Left ventricle myocardium inferior (tissue), 1 donor: ENCODE measurements around the gene GOLGA8J. TPM values are rescaled to one million over a fixed set of nuclear protein-coding genes. Genes with fewer than 3 reads are reported as not detected.
"Not testable (repeated sequence)": the region's sequence is repeated elsewhere in the genome, so short reads cannot be mapped to it uniquely, and the experiment has no call there.

ENCODE experiments used
- DNase-seq: peaks from one replicate; pipeline ENCODE4 v3.0.0-alpha.2; 2020
- H3K27ac ChIP-seq: fragments of 200-600 bp; replicated peaks from 2 replicates; pipeline ENCODE4 v1.8.0; 2021
- H3K27me3 ChIP-seq: fragments of 200-600 bp; 2 replicates; pipeline ENCODE4 v1.8.0; 2021; ENCODE audit warnings: low read depth
- H3K36me3 ChIP-seq: fragments of 200-600 bp; 2 replicates; pipeline ENCODE4 v1.8.0; 2021
- H3K4me1 ChIP-seq: fragments of 200-600 bp; 2 replicates; pipeline ENCODE4 v1.8.0; 2021
- H3K4me3 ChIP-seq: fragments of 200-600 bp; 2 replicates; pipeline ENCODE4 v1.8.0; 2021; ENCODE audit warnings: mild to moderate bottlenecking, moderate library complexity
- H3K9me3 ChIP-seq: fragments of 200-600 bp; replicated peaks from 2 replicates; pipeline ENCODE4 v1.8.0; 2021
- intact Hi-C: fragments of 100-400 bp; cut with micrococcal nuclease; formaldehyde crosslinking; loops from one replicate; pipeline ENCODE4 v1.11.0; 2022
- total RNA-seq: library from RNA; stranded (reverse); fragmentation: NEBNext Ultra II Directional; extraction: Animal tissue kit (Norgen Biotek cat#: 25700); gene quantifications from one replicate; pipeline ENCODE4 v1.2.1, GENCODE V29; 2021
- TF ChIP-seq, protein P1 (sequence below): fragments of 200-600 bp; IDR thresholded peaks from 2 replicates; pipeline ENCODE4 v1.8.0; 2021; ENCODE audit warnings: antibody characterized with exemption, mild to moderate bottlenecking, borderline replicate concordance
- donor health status: DM: no; HTN: yes; CAD: no; lungs with severe emphysema.

The GOLGA8J gene
- total RNA-seq, 1 donor from 2014 or later, result 0.41 TPM

DNA sequence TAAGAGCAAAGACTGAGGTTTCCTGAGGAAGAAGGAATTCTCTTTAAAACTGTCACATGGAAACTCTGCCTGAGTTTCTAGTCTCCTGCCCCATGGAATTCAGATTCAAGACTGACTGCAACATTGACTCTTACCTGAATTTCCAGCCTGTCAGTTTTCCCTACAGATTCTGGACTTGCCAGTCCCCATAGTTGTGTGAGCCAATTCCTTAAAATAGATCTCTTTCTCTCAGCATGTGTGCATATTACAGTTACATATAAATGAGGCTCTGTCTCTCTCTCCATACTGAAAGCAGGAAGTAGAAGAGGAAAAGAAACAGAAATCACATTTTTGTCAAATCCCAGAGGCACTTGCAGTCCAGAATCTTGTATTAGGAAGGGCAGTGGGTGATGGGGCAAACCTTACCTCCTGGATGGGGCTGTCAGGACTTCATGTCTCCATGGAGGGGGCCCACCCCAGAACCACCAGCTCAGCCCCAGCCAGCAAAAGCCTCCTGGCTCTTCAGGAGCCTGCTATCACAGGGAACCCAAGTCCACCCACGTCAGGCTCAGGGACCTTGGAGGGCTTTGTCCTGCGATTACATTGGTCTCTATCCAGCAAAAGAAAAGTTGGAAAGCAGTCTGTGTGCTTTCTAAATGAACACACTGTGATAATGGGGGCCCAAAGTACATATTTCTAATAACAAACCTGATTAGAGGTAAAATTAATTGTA, 18.8 kb upstream of the GOLGA8J start:
- Histone ChIP-seq H3K27ac (peak overlapping the region; percentile 11), H3K4me1 (no peaks in the 10 kb centered on the region), H3K4me3 (no peak overlapping the region), H3K36me3 (no peaks in the 10 kb centered on the region), H3K9me3 (no peaks in the 10 kb centered on the region), H3K27me3 (no peaks in the 10 kb centered on the region)
- intact Hi-C loops, result loop anchor here (10.0 kb wide), 1 partner anchor 399 kb away; no protein-coding TSS in a partner anchor
- TF ChIP-seq, protein P1, sequence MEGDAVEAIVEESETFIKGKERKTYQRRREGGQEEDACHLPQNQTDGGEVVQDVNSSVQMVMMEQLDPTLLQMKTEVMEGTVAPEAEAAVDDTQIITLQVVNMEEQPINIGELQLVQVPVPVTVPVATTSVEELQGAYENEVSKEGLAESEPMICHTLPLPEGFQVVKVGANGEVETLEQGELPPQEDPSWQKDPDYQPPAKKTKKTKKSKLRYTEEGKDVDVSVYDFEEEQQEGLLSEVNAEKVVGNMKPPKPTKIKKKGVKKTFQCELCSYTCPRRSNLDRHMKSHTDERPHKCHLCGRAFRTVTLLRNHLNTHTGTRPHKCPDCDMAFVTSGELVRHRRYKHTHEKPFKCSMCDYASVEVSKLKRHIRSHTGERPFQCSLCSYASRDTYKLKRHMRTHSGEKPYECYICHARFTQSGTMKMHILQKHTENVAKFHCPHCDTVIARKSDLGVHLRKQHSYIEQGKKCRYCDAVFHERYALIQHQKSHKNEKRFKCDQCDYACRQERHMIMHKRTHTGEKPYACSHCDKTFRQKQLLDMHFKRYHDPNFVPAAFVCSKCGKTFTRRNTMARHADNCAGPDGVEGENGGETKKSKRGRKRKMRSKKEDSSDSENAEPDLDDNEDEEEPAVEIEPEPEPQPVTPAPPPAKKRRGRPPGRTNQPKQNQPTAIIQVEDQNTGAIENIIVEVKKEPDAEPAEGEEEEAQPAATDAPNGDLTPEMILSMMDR, result no peak
- DNase-seq, result no peak

DNA sequence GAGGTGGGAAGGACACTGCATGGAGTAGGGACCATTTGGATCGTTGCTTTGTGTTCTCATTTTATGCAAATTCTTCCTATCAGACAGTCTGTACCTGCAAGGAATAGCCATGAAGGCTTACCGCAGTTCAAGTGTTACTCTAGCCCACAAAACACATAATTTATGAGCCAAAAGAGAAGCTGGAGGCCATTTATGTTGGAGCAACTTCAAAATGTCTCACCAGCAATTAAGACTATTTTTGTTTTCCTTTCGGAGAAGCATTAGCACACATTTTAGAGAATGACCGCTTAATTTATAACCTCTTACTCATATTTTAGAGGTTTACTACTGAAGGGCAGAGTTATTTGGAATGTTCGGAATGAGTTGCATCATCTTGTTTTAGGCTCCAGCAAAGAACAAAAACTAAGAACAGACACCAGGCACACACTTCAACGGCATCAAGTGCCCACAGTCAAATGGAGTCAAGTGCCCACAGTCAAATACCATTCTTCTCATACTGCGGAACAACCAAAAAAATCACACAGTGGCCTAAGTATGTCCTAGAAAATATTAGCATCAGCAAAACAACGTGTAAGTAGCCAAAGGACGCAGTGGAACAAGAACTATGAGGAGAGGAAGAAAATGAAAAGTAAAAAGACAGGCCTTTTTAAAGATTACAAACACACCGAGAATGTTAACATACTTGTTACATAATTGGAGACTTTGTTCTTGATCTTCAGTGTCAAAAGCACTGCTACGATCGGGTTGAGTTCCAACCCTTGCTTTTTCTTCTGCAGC, 17.5 kb upstream of the GOLGA8J start:
- Histone ChIP-seq H3K36me3 (no peaks in the 10 kb centered on the region), H3K4me3 (no peak overlapping the region), H3K27me3 (no peaks in the 10 kb centered on the region), H3K4me1 (no peaks in the 10 kb centered on the region), H3K27ac (no peak overlapping the region), H3K9me3 (no peaks in the 10 kb centered on the region)
- no peak for DNase-seq
- intact Hi-C loops, result loop anchor here (10.0 kb wide), 1 partner anchor 400 kb away; no protein-coding TSS in a partner anchor
- TF ChIP-seq, protein P1, result no peak

DNA sequence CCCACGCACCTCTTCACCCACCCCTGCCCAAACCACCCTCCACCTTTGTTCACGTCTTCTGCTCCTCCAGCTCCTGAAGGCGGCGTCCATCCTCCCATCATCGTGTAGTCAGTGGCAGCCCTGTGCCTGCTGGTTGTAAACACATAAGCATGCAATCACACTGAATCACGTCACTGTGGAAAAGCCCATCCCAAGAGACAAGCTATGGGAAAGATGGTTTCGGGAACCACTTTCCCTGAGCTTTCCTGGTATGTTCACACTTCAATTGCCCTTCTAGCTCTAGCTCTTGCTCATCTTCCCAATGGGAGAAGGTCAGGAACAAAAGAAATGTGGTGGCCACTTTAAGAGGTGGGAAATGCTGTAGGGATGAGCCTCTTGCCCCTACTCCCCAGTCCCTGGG, 14.4 kb upstream of the GOLGA8J start:
- TF ChIP-seq, protein P1, result no peak
- Histone ChIP-seq H3K27ac (no peak overlapping the region), H3K4me3 (no peak overlapping the region), H3K27me3 (peaks cover 7% of the 10 kb centered on the region), H3K4me1 (no peaks in the 10 kb centered on the region), H3K9me3 (no peaks in the 10 kb centered on the region), H3K36me3 (no peaks in the 10 kb centered on the region)
- DNase-seq, result no peak
- intact Hi-C loops, result loop anchor here (10.0 kb wide), 1 partner anchor 404 kb away; no protein-coding TSS in a partner anchor

DNA sequence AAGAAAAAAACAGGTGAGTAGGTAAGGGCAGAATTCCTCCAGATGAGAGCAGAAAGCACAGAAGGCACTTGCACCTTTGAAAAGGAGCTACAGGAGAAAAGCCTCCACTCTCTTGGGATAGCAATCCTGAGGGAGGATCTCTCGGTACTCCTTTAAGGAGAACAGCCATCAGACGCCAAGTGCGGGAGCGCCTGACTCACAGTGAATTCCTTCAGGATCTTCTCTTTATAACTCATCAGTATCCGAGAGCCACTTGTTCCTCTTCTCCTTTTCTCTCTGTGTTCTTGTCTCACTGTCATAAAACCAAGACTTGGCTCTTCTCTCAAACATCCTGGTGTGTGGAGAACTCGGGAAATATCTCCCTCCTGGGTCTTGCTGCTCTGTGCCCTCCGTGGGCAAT, 10.1 kb upstream of the GOLGA8J start:
- H3K27ac ChIP-seq, result no peak overlapping the region
- H3K27me3 ChIP-seq, result peaks cover 7% of the 10 kb centered on the region
- intact Hi-C loops, result no loop called here
- no peak for DNase-seq
- H3K9me3 ChIP-seq, result no peaks in the 10 kb centered on the region
- no peaks in the 10 kb centered on the region for H3K36me3 ChIP-seq
- H3K4me3 ChIP-seq, result no peak overlapping the region
- no peaks in the 10 kb centered on the region for H3K4me1 ChIP-seq
- TF ChIP-seq, protein P1, result no peak

DNA sequence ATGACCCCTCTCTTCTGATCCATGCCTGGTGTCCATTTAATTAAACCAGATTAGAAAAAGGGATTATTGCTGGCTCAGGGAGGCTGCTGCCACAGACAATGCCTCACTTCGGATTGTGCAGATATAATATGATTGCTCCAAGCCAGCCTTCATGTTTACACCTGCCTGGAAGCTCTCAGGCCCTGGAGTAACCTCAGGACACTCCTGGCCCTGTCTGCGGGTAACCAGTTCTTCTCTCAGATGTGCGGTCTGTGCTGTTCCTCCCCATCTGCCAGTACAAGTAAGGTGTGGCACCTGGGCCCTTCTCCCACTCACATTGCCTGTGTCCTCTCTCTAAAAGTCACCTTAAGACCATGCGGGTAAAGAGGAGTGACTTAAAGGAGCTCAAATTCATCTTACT, 8.8 kb upstream of the GOLGA8J start:
- DNase-seq, result no peak
- Histone ChIP-seq H3K27ac (no peak overlapping the region), H3K9me3 (no peaks in the 10 kb centered on the region), H3K4me3 (no peak overlapping the region), H3K27me3 (peaks cover 7% of the 10 kb centered on the region), H3K4me1 (no peaks in the 10 kb centered on the region), H3K36me3 (no peaks in the 10 kb centered on the region)
- TF ChIP-seq, protein P1, result no peak
- intact Hi-C loops, result no loop called here

DNA sequence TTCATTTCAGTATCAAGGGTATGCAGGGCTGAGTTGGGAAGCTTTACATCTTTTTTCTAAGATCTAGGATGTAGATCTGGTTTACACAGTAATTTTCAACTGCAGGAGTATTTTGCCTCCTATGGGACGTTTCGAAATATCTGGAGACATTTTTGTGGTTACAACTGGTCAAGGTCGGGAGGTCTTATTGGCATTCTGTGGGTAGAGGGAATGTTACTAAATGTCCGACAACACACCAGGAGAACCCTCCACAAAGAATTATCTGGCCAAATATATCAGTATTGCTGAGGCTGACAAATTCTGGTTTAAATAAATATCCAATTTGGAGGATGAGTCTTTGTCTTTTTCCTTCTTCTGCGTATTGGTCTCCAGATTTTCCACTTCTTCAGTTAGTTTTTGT, 1.9 kb upstream of the GOLGA8J start:
- H3K27me3 ChIP-seq, H3K4me1 ChIP-seq, H3K9me3 ChIP-seq, H3K4me3 ChIP-seq, H3K36me3 ChIP-seq, intact Hi-C loops, H3K27ac ChIP-seq, DNase-seq: not testable (repeated sequence)

DNA sequence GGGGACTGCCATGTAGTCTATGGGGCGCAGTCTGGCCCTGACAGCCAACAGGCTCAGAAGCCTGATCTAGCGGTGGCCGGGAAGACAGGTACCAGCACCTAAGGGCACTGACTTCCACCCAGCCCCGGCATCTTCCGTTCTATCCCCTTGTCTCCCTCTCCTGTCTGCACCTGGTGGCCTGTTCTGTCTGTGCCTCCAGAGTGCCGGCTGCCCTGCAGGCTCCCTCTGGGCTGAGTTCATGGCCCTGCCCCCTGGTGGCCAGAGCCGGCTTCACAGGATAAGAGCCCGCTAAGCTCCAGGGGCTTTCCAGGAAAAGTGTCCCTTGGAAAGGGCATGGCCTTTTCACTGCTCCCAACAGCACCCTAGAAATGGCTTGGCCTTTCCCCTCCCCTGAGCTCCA, 15.1 kb downstream of the GOLGA8J start:
- H3K4me3 ChIP-seq, H3K27ac ChIP-seq, H3K36me3 ChIP-seq, H3K4me1 ChIP-seq, H3K9me3 ChIP-seq, intact Hi-C loops, H3K27me3 ChIP-seq, DNase-seq: not testable (repeated sequence)

DNA sequence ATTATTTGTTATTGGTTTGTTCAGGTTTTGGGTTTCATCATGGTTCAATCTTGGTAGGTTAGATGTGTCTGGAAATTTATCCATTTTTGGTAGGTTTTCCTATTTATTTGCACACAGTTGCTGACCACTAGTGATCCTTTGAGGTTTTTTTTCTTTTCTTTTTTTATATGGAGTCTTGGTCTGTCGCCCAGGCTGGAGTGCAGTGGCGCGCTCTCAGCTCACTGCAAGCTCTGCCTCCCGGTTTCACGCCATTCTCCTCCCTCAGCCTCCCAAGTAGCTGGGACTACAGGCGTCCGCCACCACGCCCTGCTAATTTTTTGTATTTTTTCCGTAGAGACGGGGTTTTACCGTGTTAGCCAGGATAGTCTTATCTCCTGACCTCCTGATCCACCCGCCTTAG, 20.1 kb downstream of the GOLGA8J start:
- H3K36me3 ChIP-seq, DNase-seq, H3K27me3 ChIP-seq, H3K27ac ChIP-seq, H3K4me1 ChIP-seq, intact Hi-C loops, H3K9me3 ChIP-seq, H3K4me3 ChIP-seq: not testable (repeated sequence)
